ENCODE results near the gene EBP. TPM values are rescaled to one million over a fixed set of nuclear protein-coding genes. Genes with fewer than 3 reads are reported as not detected.

The EBP gene
- total and polyA plus RNA-seq, 2 experiments from 2014 or later = 128 to 176 TPM

DNA sequence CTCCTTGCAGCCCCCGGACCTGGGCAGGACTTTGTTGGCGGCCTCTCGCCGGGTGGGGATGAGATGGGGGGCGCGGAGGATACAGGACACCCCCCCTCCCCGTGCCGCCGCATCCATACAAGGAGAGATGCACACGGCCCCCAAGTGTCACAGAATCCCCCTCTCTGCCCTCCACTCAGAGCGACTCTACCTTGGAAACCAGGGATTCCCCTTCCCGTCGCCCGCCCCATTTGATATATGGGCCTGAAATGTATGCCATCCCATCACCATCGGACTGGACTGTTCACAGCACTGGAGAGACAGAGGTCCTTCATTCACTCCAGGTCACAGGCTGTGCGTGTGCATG, 12.4 kb upstream of the EBP start:
- Histone ChIP-seq H3K79me2 (replicated peaks; ENCODE audit: insufficient read depth) (no peaks in the 10 kb centered on the region), H2AFZ (0 out of 2 replicates have a peak overlapping the region, but pooled peaks have one; percentile 47), H3K27ac (ENCODE audit: low read depth) (no peak overlapping the region), H3K4me1 (ENCODE audit: insufficient read depth) (no peaks in the 10 kb centered on the region), H3K27me3 (ENCODE audit: insufficient read depth) (no peaks in the 10 kb centered on the region), H3K9me2 (ENCODE audit: insufficient read depth) (no peaks in the 10 kb centered on the region), H3F3A (replicated peaks; ENCODE audit: low read depth) (no peaks in the 10 kb centered on the region), H3K36me3 (ENCODE audit: insufficient read depth) (no peaks in the 10 kb centered on the region), H3K4me2 (peak overlapping the region; percentile 79), H4K20me1 (replicated peaks; ENCODE audit: insufficient read depth) (no peaks in the 10 kb centered on the region), H3K4me3 (peak overlapping the region; percentile 75)
- Mint-ChIP-seq H3K4me3 (peak overlapping the region; percentile 87), H3K4me1 (peaks cover 3% of the 10 kb centered on the region; the same call in 1 of the 3 replicates), H3K9me3 (no peaks in the 10 kb centered on the region), H3K27me3 (ENCODE audit: insufficient read depth, low read depth, poor library complexity) (peaks cover 11% of the 10 kb centered on the region), H3K27ac (no peak overlapping the region), H3K36me3 (ENCODE audit: low read depth) (no peaks in the 10 kb centered on the region; the same call in 2 of the 3 replicates)
- ATAC-seq (peak; percentile 24), DNase-seq (ENCODE audit: low spot score) (peak; percentile 1)
- TF ChIP-seq EZH2phosphoT487 (IDR thresholded peaks at IDR 0.05; ENCODE audit: unreplicated experiment) = no peak
- TF ChIP-seq POLR2AphosphoS5 (IDR thresholded peaks at IDR 0.05; ENCODE audit: low read depth) = no peak
- TF ChIP-seq REST (IDR thresholded peaks at IDR 0.05; ENCODE audit: unreplicated experiment) = no peak
- no peak for TF ChIP-seq CREB1 (CRISPR knock-in tag; IDR thresholded peaks at IDR 0.05; ENCODE audit: low read depth)
- no peak for TF ChIP-seq ZNF462 (CRISPR knock-in tag; IDR thresholded peaks at IDR 0.05)
- TF ChIP-seq ZNF114 (CRISPR knock-in tag; IDR thresholded peaks at IDR 0.05) = no peak
- no peak for TF ChIP-seq JUNB (IDR thresholded peaks at IDR 0.05; ENCODE audit: unreplicated experiment)
- no peak for TF ChIP-seq ZNF331 (CRISPR knock-in tag; IDR thresholded peaks at IDR 0.05; ENCODE audit: low read depth)
- TF ChIP-seq, protein P1, sequence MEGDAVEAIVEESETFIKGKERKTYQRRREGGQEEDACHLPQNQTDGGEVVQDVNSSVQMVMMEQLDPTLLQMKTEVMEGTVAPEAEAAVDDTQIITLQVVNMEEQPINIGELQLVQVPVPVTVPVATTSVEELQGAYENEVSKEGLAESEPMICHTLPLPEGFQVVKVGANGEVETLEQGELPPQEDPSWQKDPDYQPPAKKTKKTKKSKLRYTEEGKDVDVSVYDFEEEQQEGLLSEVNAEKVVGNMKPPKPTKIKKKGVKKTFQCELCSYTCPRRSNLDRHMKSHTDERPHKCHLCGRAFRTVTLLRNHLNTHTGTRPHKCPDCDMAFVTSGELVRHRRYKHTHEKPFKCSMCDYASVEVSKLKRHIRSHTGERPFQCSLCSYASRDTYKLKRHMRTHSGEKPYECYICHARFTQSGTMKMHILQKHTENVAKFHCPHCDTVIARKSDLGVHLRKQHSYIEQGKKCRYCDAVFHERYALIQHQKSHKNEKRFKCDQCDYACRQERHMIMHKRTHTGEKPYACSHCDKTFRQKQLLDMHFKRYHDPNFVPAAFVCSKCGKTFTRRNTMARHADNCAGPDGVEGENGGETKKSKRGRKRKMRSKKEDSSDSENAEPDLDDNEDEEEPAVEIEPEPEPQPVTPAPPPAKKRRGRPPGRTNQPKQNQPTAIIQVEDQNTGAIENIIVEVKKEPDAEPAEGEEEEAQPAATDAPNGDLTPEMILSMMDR (conservative IDR thresholded peaks at IDR 0.05; ENCODE audit: low read depth in 2 of 2) = no peak
- TF ChIP-seq NANOG (IDR thresholded peaks at IDR 0.05; ENCODE audit: borderline replicate concordance) = no peak
- TF ChIP-seq EZH2 (IDR thresholded peaks at IDR 0.05; ENCODE audit: low read depth, unreplicated experiment) = no peak
- TF ChIP-seq, protein P2, sequence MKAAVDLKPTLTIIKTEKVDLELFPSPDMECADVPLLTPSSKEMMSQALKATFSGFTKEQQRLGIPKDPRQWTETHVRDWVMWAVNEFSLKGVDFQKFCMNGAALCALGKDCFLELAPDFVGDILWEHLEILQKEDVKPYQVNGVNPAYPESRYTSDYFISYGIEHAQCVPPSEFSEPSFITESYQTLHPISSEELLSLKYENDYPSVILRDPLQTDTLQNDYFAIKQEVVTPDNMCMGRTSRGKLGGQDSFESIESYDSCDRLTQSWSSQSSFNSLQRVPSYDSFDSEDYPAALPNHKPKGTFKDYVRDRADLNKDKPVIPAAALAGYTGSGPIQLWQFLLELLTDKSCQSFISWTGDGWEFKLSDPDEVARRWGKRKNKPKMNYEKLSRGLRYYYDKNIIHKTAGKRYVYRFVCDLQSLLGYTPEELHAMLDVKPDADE (IDR thresholded peaks at IDR 0.05) = no peak

All from GM23338 (cell line).